Measurements from ENCODE around the gene LRRC57. TPM values are rescaled to one million over a fixed set of nuclear protein-coding genes. Genes with fewer than 3 reads are reported as not detected.

The LRRC57 gene
- total and polyA plus RNA-seq, 2 of the 13 experiments (the other 11 are each of a cell fraction or from before 2014, with no cell fraction given), result 5.8 to 14.8 TPM

DNA sequence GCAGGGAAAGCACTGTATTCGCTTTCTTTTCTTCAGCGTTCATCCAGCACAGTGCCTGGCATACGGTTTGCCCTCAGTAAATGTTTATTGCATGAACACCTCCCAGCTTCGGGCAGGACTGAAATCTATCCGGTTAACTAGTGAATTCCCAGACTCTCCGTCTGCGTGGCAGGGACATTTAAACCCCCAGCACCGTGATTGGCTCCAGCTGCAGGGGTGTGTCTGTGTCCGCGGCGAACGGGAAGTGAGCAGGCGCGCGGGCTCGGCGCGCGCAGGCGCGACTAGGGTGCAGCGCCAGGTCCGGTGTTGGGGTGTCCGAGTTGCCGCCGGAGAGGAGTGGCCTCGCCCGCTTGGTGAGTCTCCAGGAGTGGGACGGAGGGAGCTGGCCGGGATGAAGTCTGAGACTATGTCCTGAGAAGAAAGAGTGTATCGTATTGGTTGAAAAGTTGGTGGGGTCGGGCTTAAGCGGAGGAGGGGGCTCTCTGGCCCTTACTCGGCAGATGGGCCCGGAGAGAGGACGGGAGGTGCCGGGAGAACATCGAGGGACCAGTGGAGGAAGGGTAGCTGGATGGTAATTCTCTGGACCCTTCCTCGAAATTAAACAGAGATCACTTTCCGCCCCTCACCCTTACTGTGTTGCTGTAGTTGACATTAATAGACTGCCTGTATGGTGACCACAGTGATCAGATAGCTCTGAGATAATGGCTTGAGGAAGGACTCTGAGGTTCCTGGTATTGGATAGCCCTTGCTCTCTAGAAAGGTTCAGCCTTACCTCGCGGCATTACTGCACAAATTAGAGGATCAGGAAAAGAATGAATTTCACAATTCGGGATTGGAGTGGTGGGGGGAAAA, 53.0 kb downstream of the LRRC57 start, which contains the start of gene SNAP23 (continued):
- 0 out of 2 replicates have a peak, but pooled peaks have one; percentile 46 for TF ChIP-seq ZNF280D (CRISPR knock-in tag; IDR thresholded peaks at IDR 0.05)
- TF ChIP-seq KAT8 (CRISPR knock-in tag; IDR thresholded peaks at IDR 0.05), result peak; percentile 74; the same call in 1 of the 2 replicates
- no peak for TF ChIP-seq ZNF503 (CRISPR knock-in tag; IDR thresholded peaks at IDR 0.05)
- no peak for TF ChIP-seq FOXM1 (CRISPR knock-in tag; IDR thresholded peaks at IDR 0.05)
- TF ChIP-seq ZNF12 (CRISPR knock-in tag; IDR thresholded peaks at IDR 0.05), result no peak
- TF ChIP-seq POLR2G (IDR thresholded peaks at IDR 0.05; ENCODE audit: low read depth, low read length), result peak; percentile 94
- TF ChIP-seq, protein P1, sequence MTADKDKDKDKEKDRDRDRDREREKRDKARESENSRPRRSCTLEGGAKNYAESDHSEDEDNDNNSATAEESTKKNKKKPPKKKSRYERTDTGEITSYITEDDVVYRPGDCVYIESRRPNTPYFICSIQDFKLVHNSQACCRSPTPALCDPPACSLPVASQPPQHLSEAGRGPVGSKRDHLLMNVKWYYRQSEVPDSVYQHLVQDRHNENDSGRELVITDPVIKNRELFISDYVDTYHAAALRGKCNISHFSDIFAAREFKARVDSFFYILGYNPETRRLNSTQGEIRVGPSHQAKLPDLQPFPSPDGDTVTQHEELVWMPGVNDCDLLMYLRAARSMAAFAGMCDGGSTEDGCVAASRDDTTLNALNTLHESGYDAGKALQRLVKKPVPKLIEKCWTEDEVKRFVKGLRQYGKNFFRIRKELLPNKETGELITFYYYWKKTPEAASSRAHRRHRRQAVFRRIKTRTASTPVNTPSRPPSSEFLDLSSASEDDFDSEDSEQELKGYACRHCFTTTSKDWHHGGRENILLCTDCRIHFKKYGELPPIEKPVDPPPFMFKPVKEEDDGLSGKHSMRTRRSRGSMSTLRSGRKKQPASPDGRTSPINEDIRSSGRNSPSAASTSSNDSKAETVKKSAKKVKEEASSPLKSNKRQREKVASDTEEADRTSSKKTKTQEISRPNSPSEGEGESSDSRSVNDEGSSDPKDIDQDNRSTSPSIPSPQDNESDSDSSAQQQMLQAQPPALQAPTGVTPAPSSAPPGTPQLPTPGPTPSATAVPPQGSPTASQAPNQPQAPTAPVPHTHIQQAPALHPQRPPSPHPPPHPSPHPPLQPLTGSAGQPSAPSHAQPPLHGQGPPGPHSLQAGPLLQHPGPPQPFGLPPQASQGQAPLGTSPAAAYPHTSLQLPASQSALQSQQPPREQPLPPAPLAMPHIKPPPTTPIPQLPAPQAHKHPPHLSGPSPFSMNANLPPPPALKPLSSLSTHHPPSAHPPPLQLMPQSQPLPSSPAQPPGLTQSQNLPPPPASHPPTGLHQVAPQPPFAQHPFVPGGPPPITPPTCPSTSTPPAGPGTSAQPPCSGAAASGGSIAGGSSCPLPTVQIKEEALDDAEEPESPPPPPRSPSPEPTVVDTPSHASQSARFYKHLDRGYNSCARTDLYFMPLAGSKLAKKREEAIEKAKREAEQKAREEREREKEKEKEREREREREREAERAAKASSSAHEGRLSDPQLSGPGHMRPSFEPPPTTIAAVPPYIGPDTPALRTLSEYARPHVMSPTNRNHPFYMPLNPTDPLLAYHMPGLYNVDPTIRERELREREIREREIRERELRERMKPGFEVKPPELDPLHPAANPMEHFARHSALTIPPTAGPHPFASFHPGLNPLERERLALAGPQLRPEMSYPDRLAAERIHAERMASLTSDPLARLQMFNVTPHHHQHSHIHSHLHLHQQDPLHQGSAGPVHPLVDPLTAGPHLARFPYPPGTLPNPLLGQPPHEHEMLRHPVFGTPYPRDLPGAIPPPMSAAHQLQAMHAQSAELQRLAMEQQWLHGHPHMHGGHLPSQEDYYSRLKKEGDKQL (CRISPR knock-in tag; IDR thresholded peaks at IDR 0.05; ENCODE audit: low read depth), result 0 out of 2 replicates have a peak, but pooled peaks have one; percentile 13
- no peak for TF ChIP-seq PBX3 (CRISPR knock-in tag; IDR thresholded peaks at IDR 0.05; ENCODE audit: borderline replicate concordance)
- TF ChIP-seq SRF (IDR thresholded peaks at IDR 0.05; ENCODE audit: low read depth, low read length), result no peak
- no peak for TF ChIP-seq ZNF276 (CRISPR knock-in tag; IDR thresholded peaks at IDR 0.05; ENCODE audit: low read depth)
- no peak for TF ChIP-seq ZBTB21 (CRISPR knock-in tag; IDR thresholded peaks at IDR 0.05)
- TF ChIP-seq U2AF2 (IDR thresholded peaks at IDR 0.05; ENCODE audit: low read depth, low read length), result no peak
- peak; percentile 69 for TF ChIP-seq GATAD1 (CRISPR knock-in tag; IDR thresholded peaks at IDR 0.05)
- TF ChIP-seq ZNF841 (CRISPR knock-in tag; IDR thresholded peaks at IDR 0.05; ENCODE audit: borderline replicate concordance), result no peak
- TF ChIP-seq ZNF501 (CRISPR knock-in tag; IDR thresholded peaks at IDR 0.05), result peak; percentile 77

Data from HepG2 (cell line).